Gastrocnemius medialis (tissue), 4 donors: ENCODE data around the gene SEMA6C.
"Not testable (repeated sequence)": the region's sequence is repeated elsewhere in the genome, so short reads cannot be mapped to it uniquely, and the experiment has no call there.

Source experiments
- CTCF ChIP-seq, 5 experiments: fragments of 450-650 bp in 3 of 5; fragments of 200-600 bp in 2 of 5; sonication (generic) in 2 of 5; IDR thresholded peaks in 4 of 5; conservative IDR thresholded peaks in 1 of 5; 1 replicate in 4 of 5; 2 replicates in 1 of 5; pipeline ENCODE4 v1.5.1; 2016 to 2019; ENCODE audit warnings: antibody characterized with exemption in 5 of 5, mild to moderate bottlenecking in 3 of 5, moderate library complexity in 3 of 5
- POLR2A ChIP-seq, 2 donors: fragments of 450-650 bp; IDR thresholded peaks; one replicate each; pipeline ENCODE4 v1.6.1; 2017; ENCODE audit warnings: antibody characterized with exemption in 2 of 2, mild to moderate bottlenecking in 2 of 2, moderate library complexity in 2 of 2

GRCh38 chr1:151188667-151189066 is 42.2 kb upstream of the SEMA6C start:
- not testable (repeated sequence) for TF ChIP-seq CTCF (IDR thresholded peaks at IDR 0.05 in 4 of 5, conservative IDR thresholded peaks at IDR 0.05 in 1 of 5); POLR2A (IDR thresholded peaks at IDR 0.05)
